Gastroesophageal sphincter (tissue), 4 donors: ENCODE data around the gene MAN2A2. TPM values are rescaled to one million over a fixed set of nuclear protein-coding genes. Genes with fewer than 3 reads are reported as not detected.
"Not testable (repeated sequence)": the region's sequence is repeated elsewhere in the genome, so short reads cannot be mapped to it uniquely, and the experiment has no call there.

Source experiments
- ATAC-seq: fragments of 150-250 bp; one replicate; pipeline ENCODE4 v1.9.1; 2016; ENCODE audit warnings: mild to moderate bottlenecking, moderate library complexity
- H3K27ac ChIP-seq, 4 donors: fragments of 200-600 bp; sonication (generic) in 3 of 4; 1 replicate in 3 of 4; 2 replicates in 1 of 4; pipeline ENCODE4 v1.5.1; 2016 to 2019
- H3K27me3 ChIP-seq: fragments of 200-600 bp; sonication (generic); one replicate; pipeline ENCODE4 v1.5.1; 2019
- H3K36me3 ChIP-seq, 2 donors: fragments of 200-600 bp; sonication (generic); one replicate each; pipeline ENCODE4 v1.5.1; 2019; ENCODE audit warnings: control low read depth in 1 of 2
- H3K4me1 ChIP-seq, 3 donors: fragments of 200-600 bp; sonication (generic); 1 replicate in 2 of 3; 2 replicates in 1 of 3; pipeline ENCODE4 v1.5.1; 2016 to 2019; ENCODE audit warnings: control low read depth in 2 of 3
- H3K4me3 ChIP-seq, 2 donors: fragments of 200-600 bp; sonication (generic); one replicate each; pipeline ENCODE4 v1.5.1; 2019; ENCODE audit warnings: mild to moderate bottlenecking in 1 of 2, moderate library complexity in 1 of 2
- H3K9me3 ChIP-seq, 3 donors: fragments of 200-600 bp; sonication (generic); one replicate each; pipeline ENCODE4 v1.5.1; 2017 to 2019; ENCODE audit warnings: control low read depth in 2 of 3
- CTCF ChIP-seq, 4 experiments: fragments of 200-600 bp in 2 of 4; fragments of 450-650 bp in 2 of 4; sonication (generic) in 1 of 4; IDR thresholded peaks; one replicate each; pipeline ENCODE4 v1.5.1; 2017 to 2019; ENCODE audit warnings: antibody characterized with exemption in 4 of 4, mild to moderate bottlenecking in 2 of 4, moderate library complexity in 2 of 4
- EP300 ChIP-seq: sonication (generic); formaldehyde crosslinking; IDR thresholded peaks from one replicate; pipeline ENCODE4 v1.6.1; 2017; ENCODE audit warnings: antibody characterized with exemption, mild to moderate bottlenecking
- POLR2A ChIP-seq, 2 donors: fragments of 450-650 bp; IDR thresholded peaks; one replicate each; pipeline ENCODE4 v1.6.1; 2017; ENCODE audit warnings: antibody characterized with exemption in 2 of 2, mild to moderate bottlenecking in 2 of 2, moderate library complexity in 1 of 2
- POLR2AphosphoS5 ChIP-seq: sonication (generic); formaldehyde crosslinking; IDR thresholded peaks from one replicate; pipeline ENCODE4 v1.6.1; 2017; ENCODE audit warnings: antibody characterized with exemption
- WGBS, 2 donors: methylation state at CpG; one replicate each; pipeline ENCODE4 v1.1.5; 2018; ENCODE audit warnings: low coverage in 1 of 2; 5-methylcytosine and 5-hydroxymethylcytosine counted together
- total RNA-seq, 4 donors: library from RNA; depleted of rRNA; stranded (reverse); fragments of >200 nt; gene quantifications; one replicate each; pipeline ENCODE4 v1.1.0, GENCODE V29; 2016

Gene MAN2A2
- total RNA-seq, 4 donors from 2014 or later, result 19.4 to 58.2 (median 44.9) TPM

DNA sequence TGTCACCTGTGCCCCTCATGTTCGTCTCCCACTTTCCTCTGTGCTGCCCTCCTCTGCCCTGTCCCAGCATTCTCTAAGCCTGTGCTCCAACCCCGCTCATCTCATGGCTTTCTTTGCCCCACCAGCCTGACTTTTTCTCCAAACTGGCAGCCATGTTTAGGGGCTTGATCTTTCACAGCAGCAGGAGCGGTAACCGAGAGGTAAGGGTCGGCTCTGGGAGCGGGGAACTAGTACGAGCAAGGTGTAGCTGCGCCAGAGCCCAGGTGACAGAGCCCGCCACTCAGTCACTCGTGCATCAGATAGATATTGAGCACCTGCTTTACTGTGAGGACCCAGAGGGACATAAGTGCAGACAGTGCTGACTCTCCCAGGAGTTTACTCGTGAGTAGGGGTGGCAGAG is 13.4 kb downstream of the MAN2A2 start:
- 90% methylated on average over 2 of the region's 11 CpGs; no CpG with 5 or more reads in 1 of the 2 donors for WGBS, 2 donors
- Histone ChIP-seq H3K27ac (no peak overlapping the region), H3K9me3 (no peaks in the 10 kb centered on the region), H3K36me3 (peaks cover 0 to 100% of the 10 kb centered on the region in 2 donors), H3K4me3 (no peak overlapping the region), H3K4me1 (no peaks in the 10 kb centered on the region), H3K27me3 (no peaks in the 10 kb centered on the region)
- no peak for ATAC-seq
- no peak for TF ChIP-seq POLR2A (IDR thresholded peaks at IDR 0.05)
- no peak for TF ChIP-seq EP300
- TF ChIP-seq CTCF (IDR thresholded peaks at IDR 0.05), result no peak
- no peak for TF ChIP-seq POLR2AphosphoS5

DNA sequence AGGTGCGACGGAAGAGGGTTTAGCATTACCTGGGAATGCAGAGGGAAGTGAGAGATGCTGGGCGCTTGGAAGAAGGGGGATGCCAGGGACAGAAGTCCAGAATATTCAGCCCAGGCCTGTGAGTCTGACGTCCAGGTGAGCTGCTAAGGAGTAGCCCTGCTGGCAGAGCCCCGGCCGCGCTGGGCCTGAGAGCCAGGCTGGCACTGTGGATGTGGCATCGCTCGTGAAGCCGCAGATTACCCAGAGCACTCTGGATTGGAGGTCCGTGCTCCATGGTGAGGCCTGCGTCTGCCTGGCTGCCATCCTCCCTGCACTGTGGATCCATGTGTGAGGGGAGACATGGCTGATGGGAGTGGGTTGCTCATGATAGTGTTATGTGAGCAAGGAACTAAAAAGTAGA is 14.5 kb downstream of the MAN2A2 start:
- no peaks in the 10 kb centered on the region for H3K4me1 ChIP-seq
- no peaks in the 10 kb centered on the region for H3K27me3 ChIP-seq
- no peak for ATAC-seq
- H3K4me3 ChIP-seq, result no peak overlapping the region
- 90 to 96% methylated on average over 3 to 9 of the region's 12 CpGs for WGBS, 2 donors
- peaks cover 0 to 97% of the 10 kb centered on the region in 2 donors for H3K36me3 ChIP-seq
- TF ChIP-seq POLR2AphosphoS5 (no peak), CTCF (IDR thresholded peaks at IDR 0.05) (no peak), EP300 (no peak), POLR2A (IDR thresholded peaks at IDR 0.05) (no peak)
- H3K9me3 ChIP-seq, result no peaks in the 10 kb centered on the region
- no peak overlapping the region for H3K27ac ChIP-seq

- Histone ChIP-seq H3K4me1 (no peaks in the 10 kb centered on the region), H3K36me3 (peaks cover 0 to 91% of the 10 kb centered on the region in 2 donors), H3K9me3 (no peaks in the 10 kb centered on the region), H3K4me3 (no peak overlapping the region), H3K27me3 (no peaks in the 10 kb centered on the region), H3K27ac (no peak overlapping the region)
- 86 to 92% methylated on average over 6 to 7 of the region's 23 CpGs for WGBS, 2 donors
- no peak for ATAC-seq
- TF ChIP-seq CTCF (IDR thresholded peaks at IDR 0.05) (no peak), POLR2A (IDR thresholded peaks at IDR 0.05) (no peak), EP300 (no peak), POLR2AphosphoS5 (no peak)
Observed at GRCh38 chr15:90918034-90918788, 15.1 kb downstream of the MAN2A2 start.

DNA sequence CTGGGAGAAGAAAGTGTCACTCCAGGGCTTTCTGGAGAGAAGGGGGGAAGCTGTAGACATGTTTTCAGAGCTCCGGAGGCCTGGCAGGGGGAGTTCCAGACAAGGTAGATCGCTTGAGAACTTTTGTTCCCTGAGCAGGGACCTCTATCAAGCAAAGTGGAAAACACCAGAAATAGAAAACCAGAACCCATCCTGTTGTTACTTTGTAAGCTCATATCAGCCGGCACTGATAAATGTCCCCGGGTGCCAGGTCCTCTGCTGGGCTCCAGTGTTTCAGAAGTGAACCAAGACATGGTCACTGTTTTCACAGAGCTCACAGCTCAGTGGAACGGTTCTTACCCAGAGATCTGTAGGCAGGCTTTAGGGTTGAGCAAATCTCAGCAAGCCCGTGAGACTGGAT is 15.7 kb downstream of the MAN2A2 start:
- H3K4me3 ChIP-seq, result no peak overlapping the region
- no peaks in the 10 kb centered on the region for H3K9me3 ChIP-seq
- no peaks in the 10 kb centered on the region for H3K27me3 ChIP-seq
- TF ChIP-seq POLR2AphosphoS5 (no peak), POLR2A (IDR thresholded peaks at IDR 0.05) (no peak), EP300 (no peak), CTCF (IDR thresholded peaks at IDR 0.05) (no peak)
- peaks cover 0 to 85% of the 10 kb centered on the region in 2 donors for H3K36me3 ChIP-seq
- no peak for ATAC-seq
- no peaks in the 10 kb centered on the region for H3K4me1 ChIP-seq
- H3K27ac ChIP-seq, result no peak overlapping the region
- WGBS, 2 donors, result 80 to 88% methylated on average over 3 to 4 of the region's 6 CpGs

DNA sequence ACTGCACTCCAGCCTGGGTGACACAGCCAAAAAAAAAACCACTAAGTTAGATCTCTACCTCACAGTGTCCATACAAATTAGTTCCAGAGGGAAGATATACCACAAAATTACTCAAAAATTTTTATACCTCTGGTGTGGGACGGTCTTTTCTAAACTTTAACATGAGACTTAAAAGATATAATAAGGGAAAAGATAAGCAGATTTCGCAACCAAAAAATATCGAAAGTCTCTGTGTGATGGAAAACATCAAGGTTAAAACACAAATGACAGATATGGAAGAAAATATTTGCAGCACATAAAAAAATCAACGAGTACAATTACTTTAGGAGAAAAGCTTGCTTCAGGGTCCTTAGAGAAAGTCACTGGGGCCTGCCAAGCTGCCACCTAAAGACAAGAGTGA is 18.8 kb downstream of the MAN2A2 start:
- Histone ChIP-seq H3K27me3 (no peaks in the 10 kb centered on the region), H3K36me3 (peaks cover 0 to 54% of the 10 kb centered on the region in 2 donors), H3K27ac (no peak overlapping the region), H3K4me3 (no peak overlapping the region), H3K4me1 (no peaks in the 10 kb centered on the region), H3K9me3 (no peaks in the 10 kb centered on the region)
- 94 to 95% methylated on average over 2 to 4 of the region's 4 CpGs for WGBS, 2 donors
- TF ChIP-seq POLR2AphosphoS5 (no peak), EP300 (no peak), POLR2A (IDR thresholded peaks at IDR 0.05) (no peak), CTCF (IDR thresholded peaks at IDR 0.05) (no peak)
- ATAC-seq, result no peak

DNA sequence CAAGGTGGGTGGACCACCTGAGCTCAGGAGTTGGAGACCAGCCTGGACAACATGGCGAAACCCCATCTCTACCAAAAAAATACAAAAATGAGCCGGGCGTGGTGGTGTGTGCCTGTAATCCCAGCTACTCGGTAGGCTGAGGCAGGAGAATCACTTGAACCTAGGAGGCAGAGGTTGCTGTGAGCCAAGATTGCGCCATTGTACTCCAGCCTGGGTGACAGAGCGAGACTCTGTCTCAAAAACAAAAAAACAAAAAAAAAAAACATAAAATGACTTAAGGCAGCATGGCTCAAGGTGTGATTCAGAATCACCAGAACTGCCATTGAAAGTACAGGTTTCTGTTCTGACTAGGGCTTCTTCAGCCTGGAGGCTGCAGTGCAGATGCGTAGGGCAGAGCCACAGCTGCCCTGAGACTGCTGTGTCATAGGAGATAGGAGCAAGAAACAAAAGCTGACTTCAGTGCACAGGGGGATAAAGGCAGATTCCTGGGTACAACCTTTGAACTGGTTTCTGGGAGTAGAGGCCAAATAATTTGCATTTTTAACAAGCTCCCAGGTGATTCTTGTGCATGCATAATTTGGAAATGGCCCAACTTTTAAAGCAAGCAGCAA is 19.7 kb downstream of the MAN2A2 start:
- H3K27ac ChIP-seq, ATAC-seq, H3K27me3 ChIP-seq, H3K4me3 ChIP-seq, H3K4me1 ChIP-seq, H3K9me3 ChIP-seq: not testable (repeated sequence)
- H3K36me3 ChIP-seq, result peaks cover 0 to 45% of the 10 kb centered on the region in 2 donors
- WGBS, 2 donors, result 84 to 100% methylated on average over 2 to 5 of the region's 7 CpGs
